Endothelial cell of umbilical vein (primary cell): ENCODE measurements around the gene TMPRSS7. TPM values are rescaled to one million over a fixed set of nuclear protein-coding genes. Genes with fewer than 3 reads are reported as not detected.

Experiments used
- BruUV-seq: library from RNA; stranded (reverse); fragments of 400-500 nt; replicated peaks from 2 replicates; lab custom pipeline; 2021; lab: Mats Ljungman, UMichigan
- CTCF ChIA-PET: fragments of 300-600, 350-600 bp; sonication (Branson Sonifier 250); formaldehyde crosslinking; loops from one replicate; lab custom pipeline; 2021; ENCODE audit warnings: antibody characterized with exemption, inconsistent platforms; lab: Charles Lee
- POLR2A ChIA-PET: fragments of 300-600, 350-600 bp; sonication (Branson Sonifier 250); formaldehyde crosslinking; loops from one replicate; lab custom pipeline; 2021; ENCODE audit warnings: antibody characterized with exemption, inconsistent platforms; lab: Charles Lee
- DNase-seq: peaks from one replicate; pipeline ENCODE4 v3.0.0-alpha.2; 2011; ENCODE audit warnings: low read depth, low spot score
- FAIRE-seq: peaks from 2 replicates; lab custom pipeline; 2011; peaks lifted over from hg19 to GRCh38; lab: Jason Lieb, UNC
- H2AFZ ChIP-seq: 2 replicates; pipeline ENCODE4 v1.6.0; 2012; ENCODE audit warnings: low read depth, low read length, control low read depth, inconsistent platforms
- H3K27ac ChIP-seq: 2 replicates; pipeline ENCODE4 v1.5.1; 2011; ENCODE audit warnings: low read depth, mild to moderate bottlenecking, control low read depth, low read length, moderate library complexity; ENCODE audit not compliant: insufficient read depth
- H3K27me3 ChIP-seq, 2 experiments: 2 replicates each; pipeline versions ENCODE4 v1.6.0 to v1.6.1; 2011; ENCODE audit warnings: low read length in 2 of 2, mixed read lengths in 1 of 2; ENCODE audit not compliant: control insufficient read depth in 2 of 2, insufficient read depth in 2 of 2
- H3K36me3 ChIP-seq, 2 experiments: 2 replicates in 1 of 2; 3 replicates in 1 of 2; pipeline ENCODE4 v1.5.1; 2011; ENCODE audit warnings: low read length in 2 of 2, mild to moderate bottlenecking in 1 of 2, moderate library complexity in 1 of 2; ENCODE audit not compliant: control insufficient read depth in 2 of 2, insufficient read depth in 2 of 2; ENCODE audit errors: extremely low read depth in 1 of 2
- H3K4me1 ChIP-seq: 3 replicates; pipeline ENCODE4 v1.5.1; 2011; ENCODE audit warnings: mild to moderate bottlenecking, low read length; ENCODE audit not compliant: control insufficient read depth, insufficient read depth; ENCODE audit errors: extremely low read depth
- H3K4me2 ChIP-seq: 2 replicates; pipeline ENCODE4 v1.6.1; 2011; ENCODE audit warnings: low read length, control low read depth, mixed read lengths; ENCODE audit not compliant: insufficient read depth
- H3K4me3 ChIP-seq, 3 experiments: fragments of 200-600 bp in 1 of 3; sonication (generic), shearing (Covaris generic) in 1 of 3; replicated peaks in 1 of 3; 2 replicates each; pipeline ENCODE4 v1.5.1; 2011 to 2016; ENCODE audit warnings: control low read depth in 3 of 3, low read length in 3 of 3, mild to moderate bottlenecking in 2 of 3, inconsistent platforms in 1 of 3, low read depth in 1 of 3, moderate library complexity in 1 of 3; ENCODE audit not compliant: insufficient read depth in 1 of 3
- H3K79me2 ChIP-seq: 2 replicates; pipeline ENCODE4 v1.6.0; 2012; ENCODE audit warnings: low read length, inconsistent platforms; ENCODE audit not compliant: control insufficient read depth, insufficient read depth
- H3K9ac ChIP-seq: replicated peaks from 2 replicates; pipeline ENCODE3; 2011; ENCODE audit warnings: low read length, control low read depth; ENCODE audit not compliant: insufficient read depth; ENCODE audit errors: extremely low read depth
- H3K9me1 ChIP-seq: replicated peaks from 3 replicates; pipeline ENCODE4 v1.6.0; 2011; ENCODE audit warnings: mild to moderate bottlenecking, low read length; ENCODE audit not compliant: control insufficient read depth, insufficient read depth; ENCODE audit errors: extremely low read depth
- H3K9me3 ChIP-seq: replicated peaks from 2 replicates; pipeline ENCODE4 v1.5.1; 2012; ENCODE audit warnings: low read length, inconsistent platforms; ENCODE audit not compliant: control insufficient read depth, insufficient read depth
- H4K20me1 ChIP-seq: replicated peaks from 2 replicates; pipeline ENCODE3; 2011; ENCODE audit warnings: mild to moderate bottlenecking, low read length; ENCODE audit not compliant: control insufficient read depth, insufficient read depth; ENCODE audit errors: extremely low read depth
- EZH2 ChIP-seq: IDR thresholded peaks from 2 replicates; pipeline ENCODE4 v1.6.1; 2012; ENCODE audit warnings: borderline replicate concordance, low read depth, mild to moderate bottlenecking, moderate library complexity, low read length, inconsistent platforms; ENCODE audit not compliant: severe bottlenecking
- GATA2 ChIP-seq: IDR thresholded peaks from 2 replicates; pipeline ENCODE4 v1.7.0; 2011; ENCODE audit warnings: low read depth, mild to moderate bottlenecking, moderate library complexity, mixed read lengths, low read length; ENCODE audit not compliant: insufficient read length, insufficient read depth
- JUN ChIP-seq: IDR thresholded peaks from 2 replicates; pipeline ENCODE4 v1.6.1; 2011; ENCODE audit warnings: borderline replicate concordance, low read depth; ENCODE audit not compliant: insufficient read length, insufficient read depth
- POLR2A ChIP-seq: IDR thresholded peaks from 2 replicates; pipeline ENCODE4 v1.6.1; 2012; ENCODE audit warnings: low read depth, mild to moderate bottlenecking, control low read depth, low read length
- dilution Hi-C: fragments of 300-500 bp; cut with MboI; formaldehyde crosslinking; loops from one replicate; pipeline ENCODE4 v1.15.0; 2019; ENCODE audit warnings: low sequenced_read_pairs; ENCODE audit not compliant: extremely low pct_ligation_motif_present
- intact Hi-C: fragments of 100-400 bp; cut with micrococcal nuclease; formaldehyde crosslinking; loops from one replicate; pipeline ENCODE4 v1.10.0; 2022
- polyA plus RNA-seq, 4 experiments: library from polyadenylated mRNA; depleted of rRNA in 3 of 4; stranded (reverse) in 3 of 4; unstranded in 1 of 4; fragments of >200 nt; gene quantifications; 2 replicates each; pipeline versions ENCODE4 v1.2.1 to v1.2.3, GENCODE V29; 2011 to 2012; ENCODE audit warnings: missing spikeins in 1 of 4
- total RNA-seq: library from RNA; stranded (reverse); gene quantifications from 2 replicates; pipeline ENCODE4 v1.2.3, GENCODE V29; 2021
- TF ChIP-seq, protein P1 (sequence below), 2 donors: IDR thresholded peaks; 1 replicate in 1 of 2; 2 replicates in 1 of 2; pipeline ENCODE4 v1.5.1; 2011; ENCODE audit warnings: low read length in 2 of 2, mild to moderate bottlenecking in 2 of 2, moderate library complexity in 2 of 2, control low read depth in 1 of 2, inconsistent platforms in 1 of 2, low read depth in 1 of 2; ENCODE audit not compliant: insufficient read depth in 1 of 2; ENCODE audit errors: extremely low read depth in 1 of 2

TMPRSS7 gene
- total and polyA plus RNA-seq, 2 donors (not counting 3 experiments of a cell fraction or from before 2014, with no cell fraction given), result not detected

DNA sequence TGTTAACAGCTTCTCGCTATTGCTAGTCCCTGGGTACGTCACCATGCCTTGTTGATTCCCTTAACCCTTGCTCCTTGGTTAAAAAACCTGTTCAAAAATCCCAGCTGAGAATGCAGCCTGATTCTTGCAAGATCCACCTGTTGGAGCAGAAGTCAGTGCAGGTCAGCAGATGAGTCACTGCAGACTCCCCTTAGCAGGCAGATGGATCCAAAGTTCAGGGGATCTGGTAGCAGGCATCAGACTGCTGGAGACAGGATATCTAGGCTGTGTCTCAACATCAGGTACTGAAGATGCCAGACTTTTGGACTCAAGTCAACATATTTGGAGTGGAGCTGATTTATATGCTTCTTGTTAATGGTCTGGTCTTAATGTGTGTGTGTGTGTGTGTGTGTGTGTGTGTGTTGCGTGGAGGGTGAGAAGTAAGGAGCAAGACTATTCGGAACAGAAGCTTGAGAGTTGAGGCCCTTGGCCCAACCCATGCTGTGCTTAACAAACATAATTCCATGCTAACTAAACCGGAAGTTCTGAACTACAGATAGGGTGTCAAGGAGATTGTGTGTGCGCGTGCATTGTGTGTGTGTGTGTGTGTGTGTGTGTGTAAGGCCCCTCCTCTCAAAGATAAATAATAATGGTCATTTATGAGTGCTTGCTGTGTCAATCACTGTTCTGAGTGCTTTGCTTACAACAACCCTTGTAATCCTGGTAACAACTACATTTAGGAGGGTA is 50.6 kb downstream of the TMPRSS7 start:
- BruUV-seq, result no TSS peak
- TF ChIP-seq POLR2A (no peak), JUN (no peak), EZH2 (no peak), GATA2 (no peak)
- TF ChIP-seq, protein P1, sequence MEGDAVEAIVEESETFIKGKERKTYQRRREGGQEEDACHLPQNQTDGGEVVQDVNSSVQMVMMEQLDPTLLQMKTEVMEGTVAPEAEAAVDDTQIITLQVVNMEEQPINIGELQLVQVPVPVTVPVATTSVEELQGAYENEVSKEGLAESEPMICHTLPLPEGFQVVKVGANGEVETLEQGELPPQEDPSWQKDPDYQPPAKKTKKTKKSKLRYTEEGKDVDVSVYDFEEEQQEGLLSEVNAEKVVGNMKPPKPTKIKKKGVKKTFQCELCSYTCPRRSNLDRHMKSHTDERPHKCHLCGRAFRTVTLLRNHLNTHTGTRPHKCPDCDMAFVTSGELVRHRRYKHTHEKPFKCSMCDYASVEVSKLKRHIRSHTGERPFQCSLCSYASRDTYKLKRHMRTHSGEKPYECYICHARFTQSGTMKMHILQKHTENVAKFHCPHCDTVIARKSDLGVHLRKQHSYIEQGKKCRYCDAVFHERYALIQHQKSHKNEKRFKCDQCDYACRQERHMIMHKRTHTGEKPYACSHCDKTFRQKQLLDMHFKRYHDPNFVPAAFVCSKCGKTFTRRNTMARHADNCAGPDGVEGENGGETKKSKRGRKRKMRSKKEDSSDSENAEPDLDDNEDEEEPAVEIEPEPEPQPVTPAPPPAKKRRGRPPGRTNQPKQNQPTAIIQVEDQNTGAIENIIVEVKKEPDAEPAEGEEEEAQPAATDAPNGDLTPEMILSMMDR (IDR thresholded peaks at IDR 0.05; ENCODE audit: extremely low read depth in 1 of 2, insufficient read depth in 1 of 2, low read depth in 1 of 2, low read length in 2 of 2), result no peak
- FAIRE-seq (peak; percentile 62), DNase-seq (no peak)
- Histone ChIP-seq H3K4me3 (no peak overlapping the region), H3K9me3 (no peaks in the 10 kb centered on the region), H3K79me2 (no peaks in the 10 kb centered on the region), H2AFZ (no peak overlapping the region), H3K9me1 (no peaks in the 10 kb centered on the region), H3K4me1 (peaks cover 8% of the 10 kb centered on the region), H3K36me3 (no peaks in the 10 kb centered on the region), H3K4me2 (no peak overlapping the region), H3K27me3 (no peaks in the 10 kb centered on the region), H3K27ac (no peak overlapping the region), H4K20me1 (no peaks in the 10 kb centered on the region), H3K9ac (no peak overlapping the region)
- CTCF ChIA-PET, result interaction anchor here (1.1 to 1.3 kb wide), 2 partner anchors 26 to 96 kb away, joined by 3 to 4 read pairs; no protein-coding TSS in a partner anchor
- intact Hi-C loops, result no loop called here
- POLR2A ChIA-PET, result no interaction called here
- dilution Hi-C loops, result no loop called here
